ENCODE measurements around the gene CHRM5. TPM values are rescaled to one million over a fixed set of nuclear protein-coding genes. Genes with fewer than 3 reads are reported as not detected.
A peak's percentile ranks its signal among the peaks of the same experiment; 100 is the strongest.
"Not testable (repeated sequence)": the region's sequence is repeated elsewhere in the genome, so short reads cannot be mapped to it uniquely, and the experiment has no call there.

The CHRM5 gene
- total RNA-seq, 4 donors from 2014 or later, result 0.21 to 0.98 (median 0.37) TPM

DNA sequence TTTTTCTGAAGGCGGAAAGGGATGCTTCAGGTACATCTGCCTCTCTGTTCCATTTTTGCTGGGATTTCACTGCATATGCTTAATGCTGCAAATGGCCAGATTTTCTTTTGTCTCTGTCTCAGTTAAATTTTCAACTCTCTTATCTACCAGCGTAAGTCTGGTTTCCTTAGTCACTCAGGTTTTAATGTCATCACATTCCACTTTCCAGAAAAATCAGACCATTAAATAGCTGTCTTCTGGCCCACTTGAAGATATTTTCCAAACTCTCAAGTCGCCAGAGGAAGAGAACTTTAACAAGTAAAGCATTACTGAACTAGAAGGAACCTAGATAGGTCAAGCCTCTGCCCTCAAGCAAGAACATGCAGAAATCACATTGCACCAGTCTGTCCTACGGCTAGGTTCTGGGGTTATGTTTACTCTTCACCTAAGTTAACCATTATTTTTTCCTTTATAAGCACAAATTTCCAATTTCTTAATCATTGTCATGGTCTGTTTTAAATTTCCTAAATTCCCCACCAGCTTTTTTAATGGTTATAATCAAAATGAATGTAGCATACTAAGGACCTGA is 44.2 kb downstream of the CHRM5 start:
- DNase-seq (ENCODE audit: low spot score in 2 of 2), result no peak
- 85 to 92% methylated on average over 4 of the region's 4 CpGs for WGBS, 2 donors
- no peaks in the 10 kb centered on the region for H3K27me3 ChIP-seq
- H3K4me1 ChIP-seq, result peaks cover 0 to 7% (median 0%) of the 10 kb centered on the region in 4 donors
- no peaks in the 10 kb centered on the region for H3K36me3 ChIP-seq
- no peak overlapping the region for H3K27ac ChIP-seq
- no peaks in the 10 kb centered on the region for H3K9me3 ChIP-seq
- TF ChIP-seq, protein P1, sequence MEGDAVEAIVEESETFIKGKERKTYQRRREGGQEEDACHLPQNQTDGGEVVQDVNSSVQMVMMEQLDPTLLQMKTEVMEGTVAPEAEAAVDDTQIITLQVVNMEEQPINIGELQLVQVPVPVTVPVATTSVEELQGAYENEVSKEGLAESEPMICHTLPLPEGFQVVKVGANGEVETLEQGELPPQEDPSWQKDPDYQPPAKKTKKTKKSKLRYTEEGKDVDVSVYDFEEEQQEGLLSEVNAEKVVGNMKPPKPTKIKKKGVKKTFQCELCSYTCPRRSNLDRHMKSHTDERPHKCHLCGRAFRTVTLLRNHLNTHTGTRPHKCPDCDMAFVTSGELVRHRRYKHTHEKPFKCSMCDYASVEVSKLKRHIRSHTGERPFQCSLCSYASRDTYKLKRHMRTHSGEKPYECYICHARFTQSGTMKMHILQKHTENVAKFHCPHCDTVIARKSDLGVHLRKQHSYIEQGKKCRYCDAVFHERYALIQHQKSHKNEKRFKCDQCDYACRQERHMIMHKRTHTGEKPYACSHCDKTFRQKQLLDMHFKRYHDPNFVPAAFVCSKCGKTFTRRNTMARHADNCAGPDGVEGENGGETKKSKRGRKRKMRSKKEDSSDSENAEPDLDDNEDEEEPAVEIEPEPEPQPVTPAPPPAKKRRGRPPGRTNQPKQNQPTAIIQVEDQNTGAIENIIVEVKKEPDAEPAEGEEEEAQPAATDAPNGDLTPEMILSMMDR (IDR thresholded peaks at IDR 0.05), result no peak
- TF ChIP-seq EP300 (IDR thresholded peaks at IDR 0.05) (no peak), POLR2A (IDR thresholded peaks at IDR 0.05) (no peak)
- no peak overlapping the region for H3K4me3 ChIP-seq

DNA sequence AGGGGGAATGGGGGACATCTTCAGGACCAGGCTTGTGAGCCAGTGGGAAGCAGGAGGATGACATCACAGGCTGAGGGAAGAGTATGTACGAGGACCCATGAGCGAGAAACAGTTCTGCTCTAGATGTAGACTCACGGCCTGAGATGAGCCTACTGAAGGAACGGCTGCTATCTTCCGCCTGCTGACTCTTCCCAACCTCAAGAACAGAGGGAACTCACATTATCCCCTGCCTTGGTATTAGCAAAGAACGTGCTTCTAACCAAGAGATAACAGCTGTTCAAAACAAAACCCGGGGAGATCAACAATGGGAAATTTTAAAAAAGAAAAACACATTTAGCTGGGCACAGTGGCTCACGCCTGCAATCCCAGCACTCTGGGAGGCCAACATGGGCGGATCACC is 45.4 kb downstream of the CHRM5 start:
- no peaks in the 10 kb centered on the region for H3K9me3 ChIP-seq
- no peaks in the 10 kb centered on the region for H3K27me3 ChIP-seq
- DNase-seq (ENCODE audit: low spot score in 2 of 2), result no peak
- peaks cover 0 to 7% (median 0%) of the 10 kb centered on the region in 4 donors for H3K4me1 ChIP-seq
- peaks cover 0 to 9% (median 0%) of the 10 kb centered on the region in 3 donors for H3K36me3 ChIP-seq
- no peak overlapping the region for H3K4me3 ChIP-seq
- H3K27ac ChIP-seq, result no peak overlapping the region
- 87 to 96% methylated on average over 9 of the region's 9 CpGs for WGBS, 2 donors
- no peak for TF ChIP-seq POLR2A (IDR thresholded peaks at IDR 0.05)
- no peak for TF ChIP-seq EP300 (IDR thresholded peaks at IDR 0.05)
- TF ChIP-seq, protein P1 (IDR thresholded peaks at IDR 0.05), result no peak

DNA sequence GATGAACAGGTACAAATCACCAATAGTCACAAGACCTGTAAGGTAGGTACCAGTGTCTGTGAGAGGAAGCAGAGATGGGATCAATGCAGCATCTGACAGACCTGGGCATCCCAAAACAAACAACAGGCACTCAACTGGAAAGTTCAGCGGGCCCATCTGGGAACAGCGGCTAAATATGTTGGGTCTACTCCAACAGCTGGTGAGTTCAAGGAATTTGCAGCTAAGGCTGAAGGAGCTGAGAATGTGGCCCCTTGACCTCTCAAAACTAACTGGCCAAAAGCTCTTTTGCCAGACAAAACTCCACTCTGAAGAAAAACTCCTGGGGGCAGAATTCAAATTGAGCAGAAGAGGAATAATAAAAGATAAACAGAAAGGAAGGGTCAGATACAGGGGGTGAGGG is 46.3 kb downstream of the CHRM5 start:
- H3K27ac ChIP-seq, result peak overlapping the region in 1 of 4 donors; percentile 4
- no peaks in the 10 kb centered on the region for H3K9me3 ChIP-seq
- DNase-seq (ENCODE audit: low spot score in 2 of 2), result no peak
- no peaks in the 10 kb centered on the region for H3K27me3 ChIP-seq
- H3K4me1 ChIP-seq, result peaks cover 0 to 7% (median 0%) of the 10 kb centered on the region in 4 donors
- 41 to 46% methylated on average over 2 of the region's 2 CpGs for WGBS, 2 donors
- peaks cover 0 to 10% (median 0%) of the 10 kb centered on the region in 3 donors for H3K36me3 ChIP-seq
- no peak overlapping the region for H3K4me3 ChIP-seq
- TF ChIP-seq POLR2A (IDR thresholded peaks at IDR 0.05) (no peak), EP300 (IDR thresholded peaks at IDR 0.05) (no peak)
- TF ChIP-seq, protein P1 (IDR thresholded peaks at IDR 0.05), result no peak

DNA sequence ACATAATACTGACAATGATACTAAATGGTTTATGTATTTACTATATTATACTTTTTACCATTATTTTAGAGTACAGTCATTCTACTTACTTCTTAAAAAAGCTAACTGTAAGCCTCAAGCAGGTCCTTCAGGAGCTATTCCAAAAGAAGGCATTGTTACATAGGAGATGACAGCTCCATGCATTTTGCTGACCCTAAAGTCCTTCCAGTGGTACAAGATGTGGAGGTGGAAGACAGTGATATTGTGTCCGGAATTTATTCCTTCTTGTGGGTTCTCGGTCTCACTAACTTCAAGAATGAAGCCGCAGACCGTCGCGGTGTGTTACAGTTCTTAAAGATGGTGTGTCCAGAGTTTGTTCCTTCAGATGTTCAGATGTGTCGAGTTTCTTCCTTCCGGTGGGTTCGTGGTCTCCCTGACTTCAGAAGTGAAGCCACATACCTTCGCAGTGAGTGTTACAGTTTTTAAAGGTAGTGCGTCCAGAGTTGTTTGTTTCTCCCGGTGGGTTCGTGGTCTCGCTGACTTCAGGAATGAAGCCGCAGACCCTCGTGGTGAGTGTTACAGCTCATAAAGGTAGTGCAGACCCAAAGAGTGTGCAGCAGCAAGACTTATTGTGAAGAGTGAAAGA is 49.8 kb downstream of the CHRM5 start:
- no peak for DNase-seq (ENCODE audit: low spot score in 2 of 2)
- 94 to 95% methylated on average over 16 of the region's 16 CpGs for WGBS, 2 donors
- no peaks in the 10 kb centered on the region for H3K9me3 ChIP-seq
- H3K4me1 ChIP-seq, result peaks cover 0 to 15% (median 0%) of the 10 kb centered on the region in 4 donors
- H3K27ac ChIP-seq, result no peak overlapping the region
- H3K36me3 ChIP-seq, result peaks cover 0 to 10% (median 0%) of the 10 kb centered on the region in 3 donors
- H3K4me3 ChIP-seq, result no peak overlapping the region
- no peaks in the 10 kb centered on the region for H3K27me3 ChIP-seq
- TF ChIP-seq, protein P1 (IDR thresholded peaks at IDR 0.05), result no peak
- TF ChIP-seq EP300 (IDR thresholded peaks at IDR 0.05) (no peak), POLR2A (IDR thresholded peaks at IDR 0.05) (no peak)

DNA sequence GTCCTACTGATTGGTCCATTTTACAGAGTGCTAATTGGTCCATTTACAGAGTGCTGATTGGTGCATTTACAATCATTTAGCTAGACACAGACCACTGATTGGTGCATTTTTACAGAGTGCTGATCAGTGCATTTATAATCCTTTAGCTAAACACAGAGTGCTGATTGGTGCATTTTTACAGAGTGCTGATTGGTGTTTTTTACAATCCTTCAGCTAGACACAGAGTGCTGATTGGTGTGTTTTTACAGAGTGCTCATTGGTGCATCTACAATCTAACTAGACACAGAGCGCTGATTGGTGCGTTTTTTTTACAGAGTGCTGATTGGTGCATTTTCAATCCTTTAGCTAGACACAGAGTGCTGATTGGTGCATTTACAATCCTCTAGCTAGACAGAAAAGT is 50.4 kb downstream of the CHRM5 start:
- H3K36me3 ChIP-seq, result peaks cover 0 to 10% (median 0%) of the 10 kb centered on the region in 3 donors
- not testable (repeated sequence) for H3K27me3 ChIP-seq; H3K27ac ChIP-seq; H3K4me3 ChIP-seq; DNase-seq (ENCODE audit: low spot score in 2 of 2); H3K9me3 ChIP-seq
- 98 to 100% methylated on average over 2 of the region's 2 CpGs for WGBS, 2 donors
- peaks cover 0 to 21% (median 0%) of the 10 kb centered on the region in 4 donors for H3K4me1 ChIP-seq

Measured in tibial nerve (tissue), 4 donors.